ENCODE data around the gene SEPTIN3. TPM values are rescaled to one million over a fixed set of nuclear protein-coding genes. Genes with fewer than 3 reads are reported as not detected.

Gene SEPTIN3
- total RNA-seq, 2 donors from 2014 or later = not detected

DNA sequence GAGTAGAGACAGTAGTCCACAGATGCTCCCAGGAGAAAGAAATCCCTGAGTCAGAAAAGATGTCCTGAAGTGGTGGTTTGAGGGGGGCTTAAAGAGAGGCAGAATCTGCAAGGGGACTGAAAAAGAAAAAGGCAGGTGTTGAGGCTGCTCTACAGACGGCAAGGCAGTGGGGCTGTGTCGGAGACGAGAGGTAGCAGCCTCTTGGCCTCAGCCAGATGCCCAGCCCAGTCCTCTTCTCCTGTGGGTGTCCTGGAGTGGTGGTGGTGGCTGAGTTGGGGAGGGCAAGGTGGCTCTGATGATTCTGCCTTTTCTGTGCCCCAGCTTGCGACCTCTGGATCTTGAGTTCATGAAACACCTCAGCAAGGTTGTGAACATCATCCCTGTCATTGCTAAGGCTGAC is 20.0 kb downstream of the SEPTIN3 start:
- H3K36me3 ChIP-seq = no peaks in the 10 kb centered on the region
- no peak for ATAC-seq (ENCODE audit: insufficient number of reproducible peaks, low FRiP score, low read depth)

GRCh38 chr22:41991111-41991510 is 21.9 kb downstream of the SEPTIN3 start:
- Histone ChIP-seq H3K27ac (no peak overlapping the region), H3K36me3 (no peaks in the 10 kb centered on the region), H3K4me1 (ENCODE audit: control insufficient read depth in 1 of 2, low read depth in 2 of 2) (no peaks in the 10 kb centered on the region), H3K4me3 (no peak overlapping the region), H3K9me3 (no peaks in the 10 kb centered on the region), H3K27me3 (replicated peaks; ENCODE audit: insufficient read depth) (no peaks in the 10 kb centered on the region)
- DNase-seq (ENCODE audit: low spot score) (no peak), ATAC-seq (ENCODE audit: insufficient number of reproducible peaks, low FRiP score, low read depth) (no peak)
- no peak for TF ChIP-seq CTCF (IDR thresholded peaks at IDR 0.05)

More for the DNA sequence above, 20.0 kb downstream of the SEPTIN3 start:
- no peak for TF ChIP-seq CTCF (IDR thresholded peaks at IDR 0.05)
- DNase-seq (ENCODE audit: low spot score) = no peak
- no peaks in the 10 kb centered on the region for H3K27me3 ChIP-seq (replicated peaks; ENCODE audit: insufficient read depth)
- H3K4me1 ChIP-seq (ENCODE audit: control insufficient read depth in 1 of 2, low read depth in 2 of 2) = no peaks in the 10 kb centered on the region
- H3K4me3 ChIP-seq = no peak overlapping the region
- no peak overlapping the region for H3K27ac ChIP-seq
- H3K9me3 ChIP-seq = no peaks in the 10 kb centered on the region

GRCh38 chr22:41992496-41992895 is 23.3 kb downstream of the SEPTIN3 start:
- ATAC-seq (ENCODE audit: insufficient number of reproducible peaks, low FRiP score, low read depth) = no peak
- DNase-seq (ENCODE audit: low spot score) = no peak
- no peak for TF ChIP-seq CTCF (IDR thresholded peaks at IDR 0.05)
- Histone ChIP-seq H3K4me3 (no peak overlapping the region), H3K27ac (no peak overlapping the region), H3K4me1 (ENCODE audit: control insufficient read depth in 1 of 2, low read depth in 2 of 2) (no peaks in the 10 kb centered on the region), H3K27me3 (replicated peaks; ENCODE audit: insufficient read depth) (no peaks in the 10 kb centered on the region), H3K36me3 (no peaks in the 10 kb centered on the region), H3K9me3 (no peaks in the 10 kb centered on the region)

- DNase-seq (ENCODE audit: low spot score) = no peak
Measured at GRCh38 chr22:41995211-41995610, 26.0 kb downstream of the SEPTIN3 start.

GRCh38 chr22:41996826-41997225 is 27.6 kb downstream of the SEPTIN3 start:
- DNase-seq (ENCODE audit: low spot score) (no peak), ATAC-seq (ENCODE audit: insufficient number of reproducible peaks, low FRiP score, low read depth) (no peak)
- Histone ChIP-seq H3K9me3 (no peaks in the 10 kb centered on the region), H3K36me3 (no peaks in the 10 kb centered on the region), H3K4me1 (ENCODE audit: control insufficient read depth in 1 of 2, low read depth in 2 of 2) (no peaks in the 10 kb centered on the region), H3K27me3 (replicated peaks; ENCODE audit: insufficient read depth) (no peaks in the 10 kb centered on the region), H3K4me3 (no peak overlapping the region), H3K27ac (no peak overlapping the region)
- no peak for TF ChIP-seq CTCF (IDR thresholded peaks at IDR 0.05)

More at GRCh38 chr22:41995211-41995610, 26.0 kb downstream of the SEPTIN3 start:
- no peaks in the 10 kb centered on the region for H3K4me1 ChIP-seq (ENCODE audit: control insufficient read depth in 1 of 2, low read depth in 2 of 2)
- no peak for ATAC-seq (ENCODE audit: insufficient number of reproducible peaks, low FRiP score, low read depth)
- no peak overlapping the region for H3K27ac ChIP-seq
- no peak overlapping the region for H3K4me3 ChIP-seq
- no peaks in the 10 kb centered on the region for H3K27me3 ChIP-seq (replicated peaks; ENCODE audit: insufficient read depth)
- no peak for TF ChIP-seq CTCF (IDR thresholded peaks at IDR 0.05)
- no peaks in the 10 kb centered on the region for H3K36me3 ChIP-seq
- H3K9me3 ChIP-seq = no peaks in the 10 kb centered on the region
